H1 (cell line): ENCODE data around the gene GATA1. TPM values are rescaled to one million over a fixed set of nuclear protein-coding genes. Genes with fewer than 3 reads are reported as not detected.

Experiments used
- CTCF ChIA-PET: fragments of 300-600 bp; sonication (Branson Sonifier 250); formaldehyde crosslinking; loops from one replicate; lab custom pipeline; 2021; ENCODE audit not compliant: partially characterized antibody; lab: Charles Lee
- POLR2A ChIA-PET: fragments of 300-600 bp; sonication (Branson Sonifier 250); formaldehyde crosslinking; loops from one replicate; lab custom pipeline; 2021; ENCODE audit warnings: inconsistent platforms; ENCODE audit not compliant: partially characterized antibody; lab: Charles Lee
- DNase-seq, 2 experiments: peaks; one replicate each; pipeline versions ENCODE4 v3.0.0 to v3.0.0-alpha.2; 2010 to 2022; ENCODE audit warnings: low spot score in 2 of 2, low read depth in 1 of 2, mixed read lengths in 1 of 2
- FAIRE-seq: peaks from 2 replicates; lab custom pipeline; 2011; peaks lifted over from hg19 to GRCh38; lab: Jason Lieb, UNC
- H2AFZ ChIP-seq: 2 replicates; pipeline ENCODE4 v1.8.1; 2012; ENCODE audit warnings: low read length, inconsistent platforms
- H2AK5ac ChIP-seq: 2 replicates; pipeline ENCODE4 v1.6.1; 2013; ENCODE audit warnings: low read depth, low read length
- H2BK120ac ChIP-seq: replicated peaks from 2 replicates; pipeline ENCODE3; 2013; ENCODE audit warnings: low read depth, low read length, inconsistent platforms
- H2BK12ac ChIP-seq: 2 replicates; pipeline ENCODE4 v1.6.1; 2013; ENCODE audit warnings: low read depth, low read length
- H2BK15ac ChIP-seq: 2 replicates; pipeline ENCODE4 v1.6.1; 2013; ENCODE audit warnings: low read length
- H2BK20ac ChIP-seq: 2 replicates; pipeline ENCODE4 v1.6.1; 2013; ENCODE audit warnings: low read length
- H2BK5ac ChIP-seq: 2 replicates; pipeline ENCODE4 v1.6.1; 2013; ENCODE audit warnings: low read depth, low read length
- H3K14ac ChIP-seq: 2 replicates; pipeline ENCODE4 v1.6.1; 2013; ENCODE audit warnings: inconsistent platforms; ENCODE audit not compliant: insufficient read length
- H3K18ac ChIP-seq: 2 replicates; pipeline ENCODE4 v1.6.1; 2013; ENCODE audit warnings: low read length; ENCODE audit errors: extremely low read depth
- H3K23ac ChIP-seq: 2 replicates; pipeline ENCODE4 v1.6.1; 2013; ENCODE audit warnings: inconsistent platforms; ENCODE audit not compliant: insufficient read length
- H3K23me2 ChIP-seq: 2 replicates; pipeline ENCODE4 v1.6.1; 2013; ENCODE audit warnings: low read depth, low read length
- H3K27ac ChIP-seq: 2 replicates; pipeline ENCODE4 v1.6.1; 2011; ENCODE audit warnings: low read depth, low read length, inconsistent platforms
- H3K27me3 ChIP-seq, 4 experiments: replicated peaks in 1 of 4; 1 replicate in 1 of 4; 2 replicates in 3 of 4; pipeline versions ENCODE4 v1.6.1 to v1.8.1; 2011 to 2013; ENCODE audit warnings: low read length in 3 of 4, mild to moderate bottlenecking in 3 of 4, inconsistent platforms in 2 of 4, mixed read lengths in 2 of 4, moderate library complexity in 1 of 4; ENCODE audit not compliant: control insufficient read depth in 3 of 4, insufficient read depth in 3 of 4; ENCODE audit errors: extremely low read depth in 1 of 4
- H3K36me3 ChIP-seq, 4 experiments: 2 replicates each; pipeline versions ENCODE4 v1.6.1 to v1.8.1; 2011 to 2013; ENCODE audit warnings: mild to moderate bottlenecking in 4 of 4, low read length in 3 of 4, moderate library complexity in 2 of 4, control low read depth in 1 of 4, inconsistent platforms in 1 of 4; ENCODE audit not compliant: insufficient read depth in 4 of 4, control insufficient read depth in 2 of 4
- H3K4ac ChIP-seq: replicated peaks from 2 replicates; pipeline ENCODE3; 2013; ENCODE audit warnings: low read length, low read depth, mixed read lengths, inconsistent platforms; ENCODE audit not compliant: insufficient read length
- H3K4me1 ChIP-seq, 4 experiments: replicated peaks in 1 of 4; 1 replicate in 1 of 4; 2 replicates in 3 of 4; pipeline versions ENCODE4 v1.6.1 to v1.8.1; 2011 to 2013; ENCODE audit warnings: low read length in 3 of 4, inconsistent platforms in 2 of 4, mixed read lengths in 1 of 4; ENCODE audit not compliant: insufficient read depth in 4 of 4, control insufficient read depth in 3 of 4
- H3K4me2 ChIP-seq, 2 experiments: 2 replicates each; pipeline versions ENCODE4 v1.6.1 to v1.8.1; 2011 to 2013; ENCODE audit warnings: low read depth in 2 of 2, low read length in 2 of 2, control low read depth in 1 of 2, inconsistent platforms in 1 of 2, mild to moderate bottlenecking in 1 of 2; ENCODE audit not compliant: insufficient read depth in 1 of 2
- H3K4me3 ChIP-seq, 4 experiments: fragments of 200-600, 300-600 bp in 1 of 4; sonication (generic), shearing (Covaris generic), sonication (Bioruptor Twin) in 1 of 4; 2 replicates each; pipeline versions ENCODE4 v1.5.1 to v1.8.1; 2011 to 2016; ENCODE audit warnings: low read length in 4 of 4, low read depth in 3 of 4, control low read depth in 2 of 4, inconsistent platforms in 2 of 4, mild to moderate bottlenecking in 2 of 4, mixed read lengths in 1 of 4, moderate library complexity in 1 of 4; ENCODE audit not compliant: insufficient read depth in 2 of 4; ENCODE audit errors: extremely low read depth in 1 of 4
- H3K56ac ChIP-seq: replicated peaks from 2 replicates; pipeline ENCODE3; 2013; ENCODE audit warnings: low read depth, mild to moderate bottlenecking, mixed read lengths, low read length, inconsistent platforms; ENCODE audit not compliant: insufficient read length
- H3K79me1 ChIP-seq: 2 replicates; pipeline ENCODE4 v1.6.1; 2013; ENCODE audit warnings: low read depth, low read length, control low read depth
- H3K79me2 ChIP-seq, 2 experiments: 2 replicates each; pipeline versions ENCODE4 v1.6.1 to v1.8.1; 2012 to 2013; ENCODE audit warnings: low read length in 2 of 2, mild to moderate bottlenecking in 2 of 2, inconsistent platforms in 1 of 2; ENCODE audit not compliant: insufficient read depth in 2 of 2, control insufficient read depth in 1 of 2
- H3K9ac ChIP-seq, 4 experiments: replicated peaks in 1 of 4; 1 replicate in 1 of 4; 2 replicates in 3 of 4; pipeline versions ENCODE4 v1.6.1 to v1.8.1; 2011 to 2013; ENCODE audit warnings: low read depth in 3 of 4, low read length in 3 of 4, control low read depth in 2 of 4, mild to moderate bottlenecking in 2 of 4, moderate library complexity in 2 of 4, inconsistent platforms in 1 of 4; ENCODE audit errors: extremely low read depth in 1 of 4
- H3K9me3 ChIP-seq, 2 experiments: 2 replicates each; pipeline versions ENCODE4 v1.6.1 to v1.8.1; 2012 to 2013; ENCODE audit warnings: mild to moderate bottlenecking in 2 of 2, moderate library complexity in 2 of 2, control low read depth in 1 of 2, inconsistent platforms in 1 of 2, low read depth in 1 of 2, low read length in 1 of 2, mixed read lengths in 1 of 2; ENCODE audit not compliant: insufficient read depth in 2 of 2
- H4K20me1 ChIP-seq, 2 experiments: replicated peaks in 1 of 2; 2 replicates each; pipeline versions ENCODE3 to v1.8.1; 2011 to 2013; ENCODE audit warnings: inconsistent platforms in 2 of 2, low read length in 2 of 2, mild to moderate bottlenecking in 1 of 2; ENCODE audit not compliant: insufficient read depth in 2 of 2, control insufficient read depth in 1 of 2
- H4K5ac ChIP-seq: 2 replicates; pipeline ENCODE4 v1.6.1; 2013; ENCODE audit warnings: low read length, low read depth, mixed read lengths, inconsistent platforms; ENCODE audit not compliant: insufficient read length
- H4K8ac ChIP-seq: 2 replicates; pipeline ENCODE4 v1.8.0; 2013; ENCODE audit warnings: mild to moderate bottlenecking, moderate library complexity, low read length, inconsistent platforms; ENCODE audit not compliant: insufficient read depth; ENCODE audit errors: extremely low read depth
- H4K91ac ChIP-seq: replicated peaks from 2 replicates; pipeline ENCODE3; 2013; ENCODE audit warnings: low read length, mixed read lengths, inconsistent platforms; ENCODE audit not compliant: insufficient read length
- WGBS, 2 experiments: shearing (Covaris generic) in 1 of 2; methylation state at CpG; one replicate each; pipeline versions ENCODE4 v1.1.6 to v1.1.7; 2013 to 2015; ENCODE audit warnings: low lambda C conversion rate in 2 of 2, mixed read lengths in 2 of 2, inconsistent platforms in 1 of 2, low coverage in 1 of 2, missing lambda C conversion rate in 1 of 2; ENCODE audit not compliant: insufficient replicate concordance in 2 of 2, insufficient coverage in 1 of 2, insufficient read length in 1 of 2; ENCODE audit errors: extremely low coverage in 1 of 2, missing lambda C conversion rate in 1 of 2; 5-methylcytosine and 5-hydroxymethylcytosine counted together
- polyA plus RNA-seq, 7 experiments: library from polyadenylated mRNA; depleted of rRNA in 3 of 7; stranded (reverse) in 5 of 7; unstranded in 2 of 7; fragments of >200 nt in 5 of 7; fragments of 200-250 nt in 2 of 7; gene quantifications; 1 replicate in 5 of 7; 2 replicates in 1 of 7; 4 replicates in 1 of 7; pipeline versions ENCODE4 v1.2.1 to v1.2.3, GENCODE V29; 2011 to 2013; ENCODE audit warnings: missing spikeins in 2 of 7, mixed read lengths in 2 of 7
- total RNA-seq: library from RNA; stranded (reverse); fragmentation: NEBNext Ultra II Directional; extraction: Animal tissue kit (Norgen Biotek cat#: 25700); gene quantifications from 2 replicates; pipeline ENCODE4 v1.2.1, GENCODE V29; 2021

The GATA1 gene
- total and polyA plus RNA-seq, 2 of the 8 experiments (the other 6 are each of a cell fraction or from before 2014, with no cell fraction given), result 0.05 TPM; not detected in 1

DNA sequence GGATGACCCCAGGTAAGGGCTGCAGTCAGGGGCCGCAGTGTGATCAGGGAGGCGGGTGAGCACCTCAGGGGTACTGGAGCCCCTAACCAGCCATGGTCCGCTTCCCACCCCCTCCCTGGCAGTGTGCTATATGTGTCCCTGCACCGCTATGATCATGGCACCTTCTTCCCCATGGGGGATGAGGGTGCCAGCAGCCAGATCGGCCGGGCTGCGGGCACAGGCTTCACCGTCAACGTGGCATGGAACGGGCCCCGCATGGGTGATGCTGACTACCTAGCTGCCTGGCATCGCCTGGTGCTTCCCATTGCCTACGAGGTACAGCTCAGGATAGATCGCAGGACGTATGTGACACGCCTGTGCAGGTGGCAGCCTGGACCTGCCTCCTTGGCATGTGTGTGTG is 31.7 kb downstream of the GATA1 start:
- H2AFZ ChIP-seq, result no peak overlapping the region
- FAIRE-seq, result no peak

More for the DNA sequence above, 31.7 kb downstream of the GATA1 start:
- no peak overlapping the region for H3K14ac ChIP-seq
- H2BK15ac ChIP-seq, result no peak overlapping the region
- peaks cover 0 to 6% (median 2%) of the 10 kb centered on the region in 4 experiments; a peak in 2 of 8 replicates for H3K36me3 ChIP-seq
- H3K4me2 ChIP-seq, result no peak overlapping the region
- H2BK120ac ChIP-seq, result no peak overlapping the region
- CTCF ChIA-PET, result no interaction called here
- H3K4me1 ChIP-seq, result no peaks in the 10 kb centered on the region
- no peak overlapping the region for H4K8ac ChIP-seq
- no peaks in the 10 kb centered on the region for H3K79me2 ChIP-seq
- no peak overlapping the region for H3K9ac ChIP-seq
- DNase-seq, result no peak
- H3K27ac ChIP-seq, result no peak overlapping the region
- H3K27me3 ChIP-seq, result no peaks in the 10 kb centered on the region
- H3K18ac ChIP-seq, result no peak overlapping the region
- H3K23ac ChIP-seq, result no peak overlapping the region
- H3K4ac ChIP-seq, result no peak overlapping the region
- no peak overlapping the region for H3K4me3 ChIP-seq
- POLR2A ChIA-PET, result interaction anchor here (1.9 kb wide), 1 partner anchor 17 kb away, joined by 4 read pairs; the partner anchor contains the start of gene HDAC6
- no peaks in the 10 kb centered on the region for H3K9me3 ChIP-seq
- H3K56ac ChIP-seq, result no peak overlapping the region
- WGBS, 2 experiments, result 91% methylated on average over 13 of the region's 16 CpGs; no CpG with 5 or more reads in 1 of the 2 experiments
- H4K20me1 ChIP-seq, result peaks cover 0 to 2% of the 10 kb centered on the region in 2 experiments
- H3K79me1 ChIP-seq, result no peaks in the 10 kb centered on the region
- H2BK5ac ChIP-seq, result no peak overlapping the region
- no peak overlapping the region for H2AK5ac ChIP-seq
- no peak overlapping the region for H4K5ac ChIP-seq
- H3K23me2 ChIP-seq, result no peaks in the 10 kb centered on the region
- H2BK20ac ChIP-seq, result no peak overlapping the region
- H4K91ac ChIP-seq, result no peak overlapping the region
- no peak overlapping the region for H2BK12ac ChIP-seq
